Activated T-cell treated with anti-CD3 and anti-CD28 coated beads, Interleukin-2, amount 50 U/mL, for 24 hours (primary cell): ENCODE data around the gene NDUFAF3.

Experiments used
- DNase-seq: peaks from one replicate; pipeline ENCODE4 v3.0.0-alpha.2; 2020
- H3K27ac Mint-ChIP-seq: 2 replicates; pipeline ENCODE4 v1.8.0; 2020; ENCODE audit warnings: mild to moderate bottlenecking, mixed read lengths
- H3K27me3 Mint-ChIP-seq: 2 replicates; pipeline ENCODE4 v1.8.0; 2020; ENCODE audit warnings: mixed read lengths
- H3K36me3 Mint-ChIP-seq: 2 replicates; pipeline ENCODE4 v1.8.0; 2020; ENCODE audit warnings: low read depth, mixed read lengths
- H3K4me1 Mint-ChIP-seq: 2 replicates; pipeline ENCODE4 v1.8.0; 2020; ENCODE audit warnings: low read depth, mixed read lengths
- H3K4me3 Mint-ChIP-seq: 2 replicates; pipeline ENCODE4 v1.8.0; 2020; ENCODE audit warnings: mild to moderate bottlenecking, moderate library complexity, mixed read lengths
- H3K9me3 Mint-ChIP-seq: 2 replicates; pipeline ENCODE4 v1.8.0; 2020; ENCODE audit warnings: mixed read lengths

NDUFAF3 gene

GRCh38 chr3:49032646-49033304 is 10.9 kb downstream of the NDUFAF3 start:
- Mint-ChIP-seq H3K9me3 (no peaks in the 10 kb centered on the region), H3K27me3 (no peaks in the 10 kb centered on the region), H3K27ac (peak overlapping the region; percentile 66), H3K4me1 (peaks cover 19% of the 10 kb centered on the region), H3K36me3 (peaks cover 95% of the 10 kb centered on the region), H3K4me3 (no peak overlapping the region)
- no peak for DNase-seq

- Mint-ChIP-seq H3K36me3 (peaks cover 79% of the 10 kb centered on the region), H3K4me3 (no peak overlapping the region), H3K27ac (peak overlapping the region; percentile 45), H3K4me1 (peaks cover 4% of the 10 kb centered on the region), H3K9me3 (no peaks in the 10 kb centered on the region), H3K27me3 (no peaks in the 10 kb centered on the region)
- no peak for DNase-seq
Measured at GRCh38 chr3:49034650-49035049, 12.7 kb downstream of the NDUFAF3 start.

- Mint-ChIP-seq H3K4me3 (no peak overlapping the region), H3K27me3 (no peaks in the 10 kb centered on the region), H3K9me3 (no peaks in the 10 kb centered on the region), H3K4me1 (no peaks in the 10 kb centered on the region), H3K36me3 (peaks cover 79% of the 10 kb centered on the region), H3K27ac (peak overlapping the region; percentile 52)
- no peak for DNase-seq
Measured at GRCh38 chr3:49035281-49035680, 13.4 kb downstream of the NDUFAF3 start.

DNA sequence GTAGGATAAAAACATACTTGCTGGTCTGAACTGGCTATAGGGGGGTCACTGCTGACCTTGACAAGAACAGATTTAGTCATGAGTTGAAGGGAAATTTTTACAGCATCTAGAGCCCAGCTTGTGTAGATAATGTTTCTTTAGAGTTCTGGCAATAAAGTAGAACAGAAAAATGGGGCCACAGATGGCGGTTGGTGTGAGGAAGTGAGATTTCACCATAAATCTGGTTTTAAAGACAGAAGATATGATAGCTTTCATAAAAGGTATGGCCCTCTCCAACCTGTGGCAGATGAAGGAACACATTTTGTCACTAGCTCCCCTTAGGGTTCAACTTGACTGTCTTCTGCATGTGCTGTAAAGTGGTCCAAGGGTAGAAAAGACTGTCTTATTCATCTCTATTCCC is 31.6 kb downstream of the NDUFAF3 start:
- peak overlapping the region; percentile 38 for H3K27ac Mint-ChIP-seq
- H3K36me3 Mint-ChIP-seq = peaks cover 81% of the 10 kb centered on the region
- no peaks in the 10 kb centered on the region for H3K27me3 Mint-ChIP-seq
- DNase-seq = no peak
- no peak overlapping the region for H3K4me3 Mint-ChIP-seq
- no peaks in the 10 kb centered on the region for H3K9me3 Mint-ChIP-seq
- H3K4me1 Mint-ChIP-seq = peaks cover 4% of the 10 kb centered on the region

DNA sequence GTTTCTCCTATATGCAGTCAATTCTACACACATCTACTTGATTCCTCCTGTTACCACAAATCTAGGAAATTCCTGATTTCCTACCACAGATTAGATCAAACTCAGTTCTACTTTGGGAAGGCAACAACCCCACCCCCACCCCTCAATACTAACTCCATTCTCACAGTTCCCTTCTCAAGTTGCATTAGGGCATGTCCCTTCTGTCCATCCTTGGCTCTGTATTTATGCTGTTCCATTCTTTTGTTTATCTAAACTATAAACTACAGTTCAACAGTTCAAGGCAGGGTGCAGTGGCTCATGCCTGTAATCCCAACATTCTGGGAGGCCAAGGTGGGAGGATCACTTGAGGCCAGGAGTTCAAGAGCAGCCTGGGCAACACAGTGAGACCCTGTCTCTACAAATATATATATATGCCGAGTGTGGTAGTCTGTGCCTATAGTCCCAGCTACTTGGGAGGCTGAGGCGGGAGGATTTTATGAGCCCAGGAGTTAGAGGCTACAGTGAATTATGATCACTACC is 32.5 kb downstream of the NDUFAF3 start:
- no peak overlapping the region for H3K4me3 Mint-ChIP-seq
- no peak for DNase-seq
- H3K9me3 Mint-ChIP-seq = no peaks in the 10 kb centered on the region
- H3K36me3 Mint-ChIP-seq = peaks cover 86% of the 10 kb centered on the region
- H3K4me1 Mint-ChIP-seq = peaks cover 4% of the 10 kb centered on the region
- H3K27ac Mint-ChIP-seq = peak overlapping the region; percentile 15
- H3K27me3 Mint-ChIP-seq = no peaks in the 10 kb centered on the region

DNA sequence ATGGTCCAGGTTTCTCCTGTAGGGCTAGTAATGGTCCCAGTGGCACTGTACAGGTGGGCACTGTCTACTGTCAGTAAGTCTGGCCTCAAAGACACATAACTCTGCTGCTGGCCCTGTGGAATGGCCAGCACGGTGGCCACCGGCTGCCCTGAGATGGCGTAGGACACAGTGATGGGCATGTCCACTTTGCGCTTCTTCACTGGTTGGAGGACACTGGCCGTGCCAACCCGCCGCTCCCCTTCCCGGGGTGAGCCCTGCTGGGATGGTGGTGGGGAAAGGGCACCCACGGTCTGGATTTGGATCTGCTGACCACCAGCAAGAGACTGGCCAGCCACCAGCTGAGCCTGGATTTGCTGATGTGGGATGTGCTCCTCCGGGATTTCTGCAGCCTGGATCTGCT is 35.3 kb downstream of the NDUFAF3 start:
- DNase-seq = no peak
- Mint-ChIP-seq H3K4me1 (peaks cover 4% of the 10 kb centered on the region), H3K36me3 (peaks cover 87% of the 10 kb centered on the region), H3K9me3 (no peaks in the 10 kb centered on the region), H3K4me3 (no peak overlapping the region), H3K27ac (no peak overlapping the region), H3K27me3 (no peaks in the 10 kb centered on the region)

GRCh38 chr3:49058011-49058410 is 36.1 kb downstream of the NDUFAF3 start:
- Mint-ChIP-seq H3K27me3 (no peaks in the 10 kb centered on the region), H3K4me1 (peaks cover 4% of the 10 kb centered on the region), H3K27ac (no peak overlapping the region)

More at GRCh38 chr3:49058011-49058410, 36.1 kb downstream of the NDUFAF3 start:
- H3K4me3 Mint-ChIP-seq = no peak overlapping the region
- H3K36me3 Mint-ChIP-seq = peaks cover 90% of the 10 kb centered on the region
- no peaks in the 10 kb centered on the region for H3K9me3 Mint-ChIP-seq
- DNase-seq = no peak
